ENCODE data around the gene ZNF593OS. TPM values are rescaled to one million over a fixed set of nuclear protein-coding genes. Genes with fewer than 3 reads are reported as not detected.

Gene ZNF593OS
- total and polyA plus RNA-seq, 2 donors (not counting 3 experiments of a cell fraction or from before 2014, with no cell fraction given), result not detected

DNA sequence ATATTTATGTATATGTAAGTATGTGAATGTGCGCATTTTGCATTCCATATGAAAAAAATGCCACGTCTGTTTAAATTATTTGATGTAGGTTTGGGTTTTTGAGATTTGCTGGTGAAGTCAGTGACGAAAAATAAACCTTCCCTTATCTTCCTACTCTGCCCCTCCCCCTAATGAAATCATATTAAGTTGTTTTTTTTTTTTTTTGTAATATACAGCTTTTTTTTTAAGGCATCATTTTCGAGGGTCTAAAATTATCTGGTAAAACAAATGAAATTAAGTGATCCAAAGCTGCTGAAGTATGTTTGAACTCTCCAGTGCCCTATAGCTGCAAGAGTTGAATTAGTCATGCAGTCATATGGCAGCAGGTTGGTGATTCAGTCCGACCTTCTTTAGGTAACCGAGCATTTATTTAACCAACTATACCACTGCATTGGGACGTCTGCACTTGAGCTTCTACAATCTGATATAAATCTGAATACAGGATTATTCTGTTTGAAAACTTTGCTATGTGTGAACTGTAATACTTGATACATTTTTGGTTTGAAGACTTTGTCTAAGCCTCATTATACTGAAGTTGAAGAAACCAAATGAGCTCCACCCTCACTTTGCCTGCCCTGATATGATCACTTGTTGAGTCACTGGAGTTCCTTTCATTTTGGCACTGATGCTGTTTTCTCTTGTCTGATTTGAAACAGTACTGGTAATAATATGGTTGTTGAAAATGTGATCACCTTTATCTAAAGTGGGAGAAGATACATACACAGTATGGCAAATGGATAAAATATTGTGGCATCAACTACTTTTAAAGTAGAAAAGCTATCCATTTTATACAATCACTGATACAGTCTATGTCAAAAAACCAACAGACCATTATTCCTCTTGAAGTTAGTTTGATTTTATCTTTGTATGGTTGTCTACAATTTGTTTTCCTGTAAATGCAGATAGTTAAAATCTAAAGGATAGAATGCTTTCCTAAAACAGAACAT is 48.4 kb downstream of the ZNF593OS start:
- POLR2A ChIA-PET, result no interaction called here
- H3K27ac ChIP-seq (ENCODE audit: insufficient read depth, low read depth, low read length), result no peak overlapping the region

More for the DNA sequence above, 48.4 kb downstream of the ZNF593OS start:
- H3K4me1 ChIP-seq (ENCODE audit: control insufficient read depth, extremely low read depth, insufficient read depth, low read length), result peaks cover 16% of the 10 kb centered on the region
- H3K79me2 ChIP-seq (ENCODE audit: control insufficient read depth, insufficient read depth, low read length), result no peaks in the 10 kb centered on the region
- no peak overlapping the region for H3K9ac ChIP-seq (replicated peaks; ENCODE audit: extremely low read depth, insufficient read depth, low read length)
- intact Hi-C loops (cut with micrococcal nuclease), result no loop called here
- TF ChIP-seq, protein P1, sequence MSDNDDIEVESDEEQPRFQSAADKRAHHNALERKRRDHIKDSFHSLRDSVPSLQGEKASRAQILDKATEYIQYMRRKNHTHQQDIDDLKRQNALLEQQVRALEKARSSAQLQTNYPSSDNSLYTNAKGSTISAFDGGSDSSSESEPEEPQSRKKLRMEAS (IDR thresholded peaks at IDR 0.05; ENCODE audit: insufficient read depth, insufficient read length), result no peak
- TF ChIP-seq GATA2 (IDR thresholded peaks at IDR 0.05; ENCODE audit: insufficient read depth, insufficient read length, low read depth, low read length) (peak; percentile 59), MYC (IDR thresholded peaks at IDR 0.05; ENCODE audit: low read depth, low read length) (no peak), FOS (IDR thresholded peaks at IDR 0.05; ENCODE audit: borderline replicate concordance, insufficient read depth, low read length) (peak; percentile 29), JUN (IDR thresholded peaks at IDR 0.05; ENCODE audit: borderline replicate concordance, insufficient read depth, insufficient read length, low read depth) (peak; percentile 14), EZH2 (IDR thresholded peaks at IDR 0.05; ENCODE audit: borderline replicate concordance, low read depth, low read length, severe bottlenecking) (no peak), POLR2AphosphoS5 (IDR thresholded peaks at IDR 0.05; ENCODE audit: insufficient read depth, low read depth, low read length) (no peak), POLR2A (IDR thresholded peaks at IDR 0.05; ENCODE audit: low read depth, low read length) (no peak)
- TF ChIP-seq, protein P2, sequence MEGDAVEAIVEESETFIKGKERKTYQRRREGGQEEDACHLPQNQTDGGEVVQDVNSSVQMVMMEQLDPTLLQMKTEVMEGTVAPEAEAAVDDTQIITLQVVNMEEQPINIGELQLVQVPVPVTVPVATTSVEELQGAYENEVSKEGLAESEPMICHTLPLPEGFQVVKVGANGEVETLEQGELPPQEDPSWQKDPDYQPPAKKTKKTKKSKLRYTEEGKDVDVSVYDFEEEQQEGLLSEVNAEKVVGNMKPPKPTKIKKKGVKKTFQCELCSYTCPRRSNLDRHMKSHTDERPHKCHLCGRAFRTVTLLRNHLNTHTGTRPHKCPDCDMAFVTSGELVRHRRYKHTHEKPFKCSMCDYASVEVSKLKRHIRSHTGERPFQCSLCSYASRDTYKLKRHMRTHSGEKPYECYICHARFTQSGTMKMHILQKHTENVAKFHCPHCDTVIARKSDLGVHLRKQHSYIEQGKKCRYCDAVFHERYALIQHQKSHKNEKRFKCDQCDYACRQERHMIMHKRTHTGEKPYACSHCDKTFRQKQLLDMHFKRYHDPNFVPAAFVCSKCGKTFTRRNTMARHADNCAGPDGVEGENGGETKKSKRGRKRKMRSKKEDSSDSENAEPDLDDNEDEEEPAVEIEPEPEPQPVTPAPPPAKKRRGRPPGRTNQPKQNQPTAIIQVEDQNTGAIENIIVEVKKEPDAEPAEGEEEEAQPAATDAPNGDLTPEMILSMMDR (IDR thresholded peaks at IDR 0.05; ENCODE audit: extremely low read depth in 1 of 2, insufficient read depth in 1 of 2, low read depth in 1 of 2, low read length in 2 of 2), result no peak
- no TSS peak for BruUV-seq (replicated peaks)
- FAIRE-seq, result no peak
- CTCF ChIA-PET, result interaction anchor here (0.7 to 7.7 kb wide), 7 partner anchors 15 to 112 kb away, joined by 3 to 47 read pairs (median 5); no protein-coding TSS in a partner anchor
- peaks cover 2% of the 10 kb centered on the region for H3K9me1 ChIP-seq (replicated peaks; ENCODE audit: control insufficient read depth, extremely low read depth, insufficient read depth, low read length)
- no peak overlapping the region for H2AFZ ChIP-seq (ENCODE audit: low read depth, low read length)
- dilution Hi-C loops (cut with MboI; ENCODE audit: extremely low pct_ligation_motif_present, low sequenced_read_pairs), result no loop called here
- no peak overlapping the region for H3K4me3 ChIP-seq (replicated peaks in 1 of 3; ENCODE audit: insufficient read depth in 1 of 3, low read depth in 1 of 3, low read length in 3 of 3)
- peak; percentile 39 for DNase-seq (ENCODE audit: low read depth, low spot score)
- peaks cover 0 to 2% of the 10 kb centered on the region in 2 experiments for H3K36me3 ChIP-seq (ENCODE audit: control insufficient read depth in 2 of 2, extremely low read depth in 1 of 2, insufficient read depth in 2 of 2, low read length in 2 of 2)
- H3K27me3 ChIP-seq (ENCODE audit: control insufficient read depth in 2 of 2, insufficient read depth in 2 of 2, low read length in 2 of 2), result no peaks in the 10 kb centered on the region
- H4K20me1 ChIP-seq (replicated peaks; ENCODE audit: control insufficient read depth, extremely low read depth, insufficient read depth, low read length), result no peaks in the 10 kb centered on the region
- H3K4me2 ChIP-seq (ENCODE audit: insufficient read depth, low read length), result peak overlapping the region; percentile 13
- no peaks in the 10 kb centered on the region for H3K9me3 ChIP-seq (replicated peaks; ENCODE audit: control insufficient read depth, insufficient read depth, low read length)

Measured in endothelial cell of umbilical vein (primary cell).